ENCODE measurements around the gene C6. TPM values are rescaled to one million over a fixed set of nuclear protein-coding genes. Genes with fewer than 3 reads are reported as not detected.

The C6 gene
- total and polyA plus RNA-seq, 2 of the 8 experiments (the other 6 are each of a cell fraction or from before 2014, with no cell fraction given), result not detected

DNA sequence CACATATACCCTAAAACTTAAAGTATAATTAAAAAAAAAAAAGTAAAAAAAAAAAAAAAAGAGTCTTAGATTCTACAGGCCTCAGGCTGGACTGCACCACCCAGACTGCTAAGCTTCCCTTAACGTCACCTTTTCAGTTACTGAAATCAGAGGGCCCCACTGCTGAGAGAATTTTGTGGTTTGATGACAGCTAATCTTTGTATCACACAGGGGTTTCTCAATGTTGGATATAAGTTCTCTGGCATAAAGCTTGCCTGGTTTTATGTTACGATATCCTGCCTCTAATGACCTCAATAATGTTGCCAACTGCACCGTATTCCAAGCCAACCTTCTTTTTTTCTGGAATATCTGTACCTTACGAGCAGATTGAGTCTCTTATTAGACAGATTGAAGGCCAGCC lies 43.1 kb upstream of the C6 start (continued):
- TF ChIP-seq, protein P1, sequence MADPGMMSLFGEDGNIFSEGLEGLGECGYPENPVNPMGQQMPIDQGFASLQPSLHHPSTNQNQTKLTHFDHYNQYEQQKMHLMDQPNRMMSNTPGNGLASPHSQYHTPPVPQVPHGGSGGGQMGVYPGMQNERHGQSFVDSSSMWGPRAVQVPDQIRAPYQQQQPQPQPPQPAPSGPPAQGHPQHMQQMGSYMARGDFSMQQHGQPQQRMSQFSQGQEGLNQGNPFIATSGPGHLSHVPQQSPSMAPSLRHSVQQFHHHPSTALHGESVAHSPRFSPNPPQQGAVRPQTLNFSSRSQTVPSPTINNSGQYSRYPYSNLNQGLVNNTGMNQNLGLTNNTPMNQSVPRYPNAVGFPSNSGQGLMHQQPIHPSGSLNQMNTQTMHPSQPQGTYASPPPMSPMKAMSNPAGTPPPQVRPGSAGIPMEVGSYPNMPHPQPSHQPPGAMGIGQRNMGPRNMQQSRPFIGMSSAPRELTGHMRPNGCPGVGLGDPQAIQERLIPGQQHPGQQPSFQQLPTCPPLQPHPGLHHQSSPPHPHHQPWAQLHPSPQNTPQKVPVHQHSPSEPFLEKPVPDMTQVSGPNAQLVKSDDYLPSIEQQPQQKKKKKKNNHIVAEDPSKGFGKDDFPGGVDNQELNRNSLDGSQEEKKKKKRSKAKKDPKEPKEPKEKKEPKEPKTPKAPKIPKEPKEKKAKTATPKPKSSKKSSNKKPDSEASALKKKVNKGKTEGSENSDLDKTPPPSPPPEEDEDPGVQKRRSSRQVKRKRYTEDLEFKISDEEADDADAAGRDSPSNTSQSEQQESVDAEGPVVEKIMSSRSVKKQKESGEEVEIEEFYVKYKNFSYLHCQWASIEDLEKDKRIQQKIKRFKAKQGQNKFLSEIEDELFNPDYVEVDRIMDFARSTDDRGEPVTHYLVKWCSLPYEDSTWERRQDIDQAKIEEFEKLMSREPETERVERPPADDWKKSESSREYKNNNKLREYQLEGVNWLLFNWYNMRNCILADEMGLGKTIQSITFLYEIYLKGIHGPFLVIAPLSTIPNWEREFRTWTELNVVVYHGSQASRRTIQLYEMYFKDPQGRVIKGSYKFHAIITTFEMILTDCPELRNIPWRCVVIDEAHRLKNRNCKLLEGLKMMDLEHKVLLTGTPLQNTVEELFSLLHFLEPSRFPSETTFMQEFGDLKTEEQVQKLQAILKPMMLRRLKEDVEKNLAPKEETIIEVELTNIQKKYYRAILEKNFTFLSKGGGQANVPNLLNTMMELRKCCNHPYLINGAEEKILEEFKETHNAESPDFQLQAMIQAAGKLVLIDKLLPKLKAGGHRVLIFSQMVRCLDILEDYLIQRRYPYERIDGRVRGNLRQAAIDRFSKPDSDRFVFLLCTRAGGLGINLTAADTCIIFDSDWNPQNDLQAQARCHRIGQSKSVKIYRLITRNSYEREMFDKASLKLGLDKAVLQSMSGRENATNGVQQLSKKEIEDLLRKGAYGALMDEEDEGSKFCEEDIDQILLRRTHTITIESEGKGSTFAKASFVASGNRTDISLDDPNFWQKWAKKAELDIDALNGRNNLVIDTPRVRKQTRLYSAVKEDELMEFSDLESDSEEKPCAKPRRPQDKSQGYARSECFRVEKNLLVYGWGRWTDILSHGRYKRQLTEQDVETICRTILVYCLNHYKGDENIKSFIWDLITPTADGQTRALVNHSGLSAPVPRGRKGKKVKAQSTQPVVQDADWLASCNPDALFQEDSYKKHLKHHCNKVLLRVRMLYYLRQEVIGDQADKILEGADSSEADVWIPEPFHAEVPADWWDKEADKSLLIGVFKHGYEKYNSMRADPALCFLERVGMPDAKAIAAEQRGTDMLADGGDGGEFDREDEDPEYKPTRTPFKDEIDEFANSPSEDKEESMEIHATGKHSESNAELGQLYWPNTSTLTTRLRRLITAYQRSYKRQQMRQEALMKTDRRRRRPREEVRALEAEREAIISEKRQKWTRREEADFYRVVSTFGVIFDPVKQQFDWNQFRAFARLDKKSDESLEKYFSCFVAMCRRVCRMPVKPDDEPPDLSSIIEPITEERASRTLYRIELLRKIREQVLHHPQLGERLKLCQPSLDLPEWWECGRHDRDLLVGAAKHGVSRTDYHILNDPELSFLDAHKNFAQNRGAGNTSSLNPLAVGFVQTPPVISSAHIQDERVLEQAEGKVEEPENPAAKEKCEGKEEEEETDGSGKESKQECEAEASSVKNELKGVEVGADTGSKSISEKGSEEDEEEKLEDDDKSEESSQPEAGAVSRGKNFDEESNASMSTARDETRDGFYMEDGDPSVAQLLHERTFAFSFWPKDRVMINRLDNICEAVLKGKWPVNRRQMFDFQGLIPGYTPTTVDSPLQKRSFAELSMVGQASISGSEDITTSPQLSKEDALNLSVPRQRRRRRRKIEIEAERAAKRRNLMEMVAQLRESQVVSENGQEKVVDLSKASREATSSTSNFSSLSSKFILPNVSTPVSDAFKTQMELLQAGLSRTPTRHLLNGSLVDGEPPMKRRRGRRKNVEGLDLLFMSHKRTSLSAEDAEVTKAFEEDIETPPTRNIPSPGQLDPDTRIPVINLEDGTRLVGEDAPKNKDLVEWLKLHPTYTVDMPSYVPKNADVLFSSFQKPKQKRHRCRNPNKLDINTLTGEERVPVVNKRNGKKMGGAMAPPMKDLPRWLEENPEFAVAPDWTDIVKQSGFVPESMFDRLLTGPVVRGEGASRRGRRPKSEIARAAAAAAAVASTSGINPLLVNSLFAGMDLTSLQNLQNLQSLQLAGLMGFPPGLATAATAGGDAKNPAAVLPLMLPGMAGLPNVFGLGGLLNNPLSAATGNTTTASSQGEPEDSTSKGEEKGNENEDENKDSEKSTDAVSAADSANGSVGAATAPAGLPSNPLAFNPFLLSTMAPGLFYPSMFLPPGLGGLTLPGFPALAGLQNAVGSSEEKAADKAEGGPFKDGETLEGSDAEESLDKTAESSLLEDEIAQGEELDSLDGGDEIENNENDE (IDR thresholded peaks at IDR 0.05; ENCODE audit: insufficient replicate concordance, low read length), result no peak
- no peak for TF ChIP-seq POLR2A (IDR thresholded peaks at IDR 0.05; ENCODE audit: control extremely low read depth in 1 of 2, low read depth in 2 of 2, low read length in 2 of 2)
- no peak for TF ChIP-seq BRCA1 (IDR thresholded peaks at IDR 0.05; ENCODE audit: low read depth, low read length)
- TF ChIP-seq CEBPB (IDR thresholded peaks at IDR 0.05; ENCODE audit: low read depth, low read length), result no peak
- TF ChIP-seq ASH2L (IDR thresholded peaks at IDR 0.05; ENCODE audit: low read length), result no peak
- TF ChIP-seq RBBP5 (IDR thresholded peaks at IDR 0.05; ENCODE audit: borderline replicate concordance, low read depth, low read length), result no peak
- TF ChIP-seq EZH2 (IDR thresholded peaks at IDR 0.05; ENCODE audit: low read depth, low read length, severe bottlenecking), result no peak
- TF ChIP-seq NRF1 (IDR thresholded peaks at IDR 0.05; ENCODE audit: low read depth, low read length), result no peak
- no peak for TF ChIP-seq FOSL1 (IDR thresholded peaks at IDR 0.05; ENCODE audit: insufficient read depth, low read depth, low read length)
- TF ChIP-seq TBP (IDR thresholded peaks at IDR 0.05; ENCODE audit: low read depth, low read length), result no peak
- TF ChIP-seq USF2 (IDR thresholded peaks at IDR 0.05; ENCODE audit: low read length), result no peak

All from H1 (cell line).